Gastroesophageal sphincter (tissue), 3 donors: ENCODE results near the gene TEX13A.

ENCODE experiments used
- EP300 ChIP-seq: sonication (generic); formaldehyde crosslinking; IDR thresholded peaks from one replicate; pipeline ENCODE4 v1.6.1; 2017; ENCODE audit warnings: antibody characterized with exemption, mild to moderate bottlenecking
- POLR2A ChIP-seq, 2 donors: fragments of 450-650 bp; IDR thresholded peaks; one replicate each; pipeline ENCODE4 v1.6.1; 2017; ENCODE audit warnings: antibody characterized with exemption in 2 of 2, mild to moderate bottlenecking in 2 of 2, moderate library complexity in 1 of 2
- POLR2AphosphoS5 ChIP-seq: sonication (generic); formaldehyde crosslinking; IDR thresholded peaks from one replicate; pipeline ENCODE4 v1.6.1; 2017; ENCODE audit warnings: antibody characterized with exemption
- TF ChIP-seq, protein P1 (sequence below), 4 experiments: fragments of 200-600 bp in 2 of 4; fragments of 450-650 bp in 2 of 4; sonication (generic) in 1 of 4; IDR thresholded peaks; one replicate each; pipeline ENCODE4 v1.5.1; 2017 to 2019; ENCODE audit warnings: antibody characterized with exemption in 4 of 4, mild to moderate bottlenecking in 2 of 4, moderate library complexity in 2 of 4

DNA sequence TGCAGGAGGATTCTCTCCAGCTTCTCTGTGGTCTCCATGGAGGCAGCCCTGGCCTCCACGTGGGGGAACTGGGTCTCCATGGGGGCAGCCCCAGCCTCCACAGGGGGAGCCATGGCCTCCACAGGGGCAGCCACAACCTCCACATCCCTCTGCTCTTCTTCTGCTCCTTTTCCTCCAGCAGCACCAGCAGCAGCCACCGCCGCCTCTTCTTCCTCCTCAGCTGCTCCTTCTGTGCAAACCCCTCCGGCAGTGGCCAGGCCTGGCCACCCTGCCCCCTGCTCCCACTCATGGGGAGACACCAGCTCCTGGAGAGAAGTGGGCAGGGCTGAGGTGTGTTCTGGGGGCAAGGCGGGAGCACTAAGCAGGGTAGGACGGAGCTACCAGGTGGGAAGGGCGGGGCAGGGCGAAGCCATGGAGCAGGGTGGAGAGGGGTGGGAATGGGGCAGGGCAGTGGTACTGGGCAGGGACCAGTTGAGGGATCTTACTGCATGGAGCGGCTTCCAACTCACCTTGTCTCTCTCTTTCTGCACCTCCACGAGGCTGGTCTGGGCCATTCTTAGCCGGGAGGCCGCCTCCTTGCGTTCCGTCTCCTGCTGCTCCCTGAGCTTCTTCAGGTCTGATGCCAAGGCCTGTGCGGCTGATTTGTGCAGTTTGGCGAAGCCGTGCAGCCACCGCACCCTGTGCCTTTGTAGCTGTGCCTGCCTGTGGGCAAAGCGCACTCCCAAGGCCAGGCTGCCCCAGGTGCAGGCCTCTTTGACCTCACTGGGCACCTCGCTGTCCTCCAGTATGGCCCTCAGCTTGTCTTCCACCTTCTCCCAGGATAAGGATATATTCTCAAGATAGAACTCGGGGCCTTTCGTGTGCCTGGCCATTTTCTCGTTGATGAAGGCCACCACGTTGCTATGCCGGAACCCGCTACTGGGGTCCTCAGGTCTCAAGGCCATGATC is 766 bp downstream of the TEX13A start:
- TF ChIP-seq, protein P1, sequence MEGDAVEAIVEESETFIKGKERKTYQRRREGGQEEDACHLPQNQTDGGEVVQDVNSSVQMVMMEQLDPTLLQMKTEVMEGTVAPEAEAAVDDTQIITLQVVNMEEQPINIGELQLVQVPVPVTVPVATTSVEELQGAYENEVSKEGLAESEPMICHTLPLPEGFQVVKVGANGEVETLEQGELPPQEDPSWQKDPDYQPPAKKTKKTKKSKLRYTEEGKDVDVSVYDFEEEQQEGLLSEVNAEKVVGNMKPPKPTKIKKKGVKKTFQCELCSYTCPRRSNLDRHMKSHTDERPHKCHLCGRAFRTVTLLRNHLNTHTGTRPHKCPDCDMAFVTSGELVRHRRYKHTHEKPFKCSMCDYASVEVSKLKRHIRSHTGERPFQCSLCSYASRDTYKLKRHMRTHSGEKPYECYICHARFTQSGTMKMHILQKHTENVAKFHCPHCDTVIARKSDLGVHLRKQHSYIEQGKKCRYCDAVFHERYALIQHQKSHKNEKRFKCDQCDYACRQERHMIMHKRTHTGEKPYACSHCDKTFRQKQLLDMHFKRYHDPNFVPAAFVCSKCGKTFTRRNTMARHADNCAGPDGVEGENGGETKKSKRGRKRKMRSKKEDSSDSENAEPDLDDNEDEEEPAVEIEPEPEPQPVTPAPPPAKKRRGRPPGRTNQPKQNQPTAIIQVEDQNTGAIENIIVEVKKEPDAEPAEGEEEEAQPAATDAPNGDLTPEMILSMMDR (IDR thresholded peaks at IDR 0.05) = no peak
- no peak for TF ChIP-seq POLR2A (IDR thresholded peaks at IDR 0.05)
- TF ChIP-seq EP300 = no peak
- no peak for TF ChIP-seq POLR2AphosphoS5
